NCI-H187 treated with DMSO at 0.1 percent for 48 hours (cell line): Measurements from ENCODE around the gene ASB6.
"Not testable (repeated sequence)": the region's sequence is repeated elsewhere in the genome, so short reads cannot be mapped to it uniquely, and the experiment has no call there.

ENCODE experiments used
- DNase-seq: peaks from one replicate; lab custom pipeline; 2025; lab: John Stamatoyannopoulos, UW

ASB6 gene

GRCh38 chr9:129643706-129644105 lies 1.8 kb upstream of the ASB6 start:
- DNase-seq: no peak

- DNase-seq: no peak
These were observed 841 bp downstream of the ASB6 start for GRCh38 chr9:129640871-129641749.

GRCh38 chr9:129640086-129640870 lies 1.7 kb downstream of the ASB6 start:
- no peak for DNase-seq

GRCh38 chr9:129639756-129640085 lies 2.2 kb downstream of the ASB6 start:
- DNase-seq: no peak

DNA sequence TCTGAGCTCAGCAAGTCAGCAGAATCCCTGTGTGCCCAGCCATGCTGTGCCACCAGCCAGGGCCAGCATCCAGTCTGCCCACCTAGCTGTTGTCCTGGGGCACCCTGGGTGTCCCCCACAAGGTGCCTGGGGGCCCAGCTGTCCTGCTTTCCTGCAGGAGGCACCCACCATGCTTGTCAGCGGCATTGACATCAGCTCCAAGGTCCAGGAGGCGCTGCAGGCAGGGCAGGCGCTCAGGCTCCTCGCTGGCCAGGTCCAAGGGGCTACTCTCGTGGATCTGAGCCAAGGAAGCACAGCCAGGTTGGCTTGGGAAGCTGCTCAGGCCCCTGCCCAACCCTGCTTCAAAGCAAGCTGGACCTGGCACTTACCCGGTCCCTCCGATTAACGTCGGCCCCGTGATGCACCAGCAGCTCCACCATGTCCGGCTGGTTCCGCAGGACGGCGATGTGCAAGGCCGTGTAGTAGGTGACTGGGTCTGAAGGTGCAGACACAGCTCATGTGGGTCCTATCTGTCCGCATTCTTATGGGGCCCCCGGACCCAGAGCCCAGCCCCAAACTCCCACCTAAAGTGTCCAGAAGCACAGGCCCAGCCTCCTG lies 2.8 kb downstream of the ASB6 start:
- DNase-seq: no peak

DNA sequence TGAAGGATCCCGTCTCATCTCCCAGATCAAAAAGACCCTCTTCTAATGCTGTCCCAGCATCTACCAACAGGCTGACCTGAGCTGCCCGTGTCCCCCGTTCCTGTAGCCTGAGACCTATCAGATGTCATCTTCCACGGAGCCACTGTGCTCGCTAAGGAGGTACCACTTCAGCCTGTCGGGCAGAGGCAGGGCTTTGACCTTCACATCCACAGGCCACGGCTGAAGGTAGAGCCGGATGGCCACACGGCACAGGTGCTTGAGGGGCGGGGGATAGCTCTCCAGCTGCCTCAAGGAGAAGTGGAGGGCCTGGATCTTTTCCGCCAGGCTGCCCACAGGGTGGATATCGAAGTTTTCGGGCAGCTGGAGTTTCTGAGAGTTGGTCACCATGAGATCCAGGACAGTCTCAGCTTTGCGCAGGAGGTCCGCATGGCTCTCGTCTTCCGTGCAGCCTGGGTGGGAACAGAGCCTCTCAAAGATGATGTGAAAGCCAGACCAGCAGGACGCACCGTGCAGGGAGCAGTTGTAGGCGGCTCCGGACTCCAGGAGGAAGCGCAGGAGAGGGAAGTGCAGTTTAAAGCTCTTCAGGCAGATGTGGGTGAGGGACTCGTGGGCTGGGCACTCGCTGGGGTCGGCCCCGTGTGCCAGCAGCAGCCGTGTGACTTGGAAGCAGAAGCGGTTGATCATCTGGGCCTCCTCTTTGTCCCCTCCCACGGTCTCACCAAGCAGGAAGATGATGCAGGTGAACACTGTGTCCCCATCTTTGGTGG lies 4.1 kb downstream of the ASB6 start:
- DNase-seq: no peak

DNA sequence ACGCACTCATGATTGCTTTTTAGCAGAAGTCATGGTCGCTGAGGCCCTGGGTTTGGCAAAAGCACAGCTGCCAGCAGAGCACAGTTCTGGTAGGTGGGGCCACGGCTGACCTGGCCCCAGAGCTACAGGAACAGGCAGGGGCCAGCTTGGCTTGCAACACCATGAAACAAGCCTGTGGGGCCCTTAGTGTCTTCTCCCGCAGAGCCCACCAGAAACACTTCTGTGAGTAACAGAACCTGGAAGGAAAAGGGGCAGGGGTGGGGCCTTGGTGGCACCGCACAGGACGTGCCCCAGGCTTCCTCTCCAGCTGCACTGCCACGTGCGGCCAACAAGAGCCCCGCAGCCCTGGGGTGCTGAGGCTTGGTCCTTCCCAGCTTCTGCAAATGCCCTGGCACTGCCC lies 4.8 kb downstream of the ASB6 start:
- DNase-seq: no peak

DNA sequence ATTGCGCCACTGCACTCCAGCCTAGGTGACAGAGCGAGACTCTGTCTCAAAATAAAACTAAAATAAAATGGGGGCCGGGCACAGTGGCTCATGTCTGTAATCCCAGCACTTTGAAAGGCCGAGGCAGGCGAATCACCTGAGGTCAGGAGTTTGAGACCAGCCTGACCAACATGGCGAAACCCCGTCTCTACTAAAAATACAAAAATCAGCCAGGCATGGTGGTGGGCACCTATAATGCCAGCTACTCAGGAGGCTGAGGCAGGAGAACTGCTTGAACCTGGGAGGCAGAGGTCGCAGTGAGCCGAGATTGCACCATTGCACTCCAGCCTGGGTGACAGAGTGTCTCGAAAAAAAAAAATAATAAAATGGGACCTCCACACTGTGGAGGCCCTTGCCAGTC lies 5.6 kb downstream of the ASB6 start:
- not testable (repeated sequence) for DNase-seq

DNA sequence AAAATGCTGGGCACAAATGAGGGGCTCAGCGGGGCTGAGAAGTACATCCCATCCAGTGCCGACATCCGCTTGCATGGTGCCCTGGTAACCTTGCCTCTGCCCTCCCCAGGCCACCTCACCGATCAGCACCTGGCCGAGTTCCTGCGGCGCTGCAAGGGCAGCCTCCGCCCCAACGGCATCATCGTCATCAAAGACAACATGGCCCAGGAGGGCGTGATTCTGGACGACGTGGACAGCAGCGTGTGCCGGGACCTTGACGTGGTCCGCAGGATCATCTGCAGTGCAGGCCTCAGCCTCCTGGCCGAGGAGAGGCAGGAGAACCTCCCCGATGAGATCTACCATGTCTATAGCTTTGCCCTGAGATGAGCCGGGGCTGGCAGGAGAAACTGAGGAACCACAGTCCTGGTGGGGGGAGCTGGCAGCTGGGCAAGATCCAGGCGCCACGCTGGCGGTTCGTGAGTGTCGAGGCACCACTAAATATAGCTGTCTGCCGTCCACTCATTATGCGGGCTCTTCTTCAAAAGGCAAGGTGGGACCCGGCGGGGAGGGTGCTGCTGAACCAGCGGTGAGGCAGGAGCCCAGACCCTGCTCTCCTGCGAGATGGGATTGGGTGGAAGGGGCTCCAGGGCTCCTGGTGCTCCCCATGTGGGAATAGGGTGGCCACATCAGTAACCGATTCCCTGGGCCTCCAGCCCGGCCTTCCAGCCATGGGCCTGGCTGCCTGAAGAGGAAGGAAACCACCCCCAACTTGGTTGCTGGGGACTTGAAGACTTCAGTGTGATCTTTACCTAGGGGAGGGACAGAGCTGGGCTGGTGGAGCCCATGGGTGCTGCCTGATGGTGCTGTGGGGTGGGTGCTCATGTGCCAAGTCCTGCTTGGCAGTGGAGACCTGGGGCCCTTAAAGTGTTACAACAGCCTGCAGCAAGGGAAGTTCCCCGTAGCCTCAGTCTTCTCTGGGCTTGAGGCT lies 6.6 kb downstream of the ASB6 start:
- DNase-seq: no peak

DNA sequence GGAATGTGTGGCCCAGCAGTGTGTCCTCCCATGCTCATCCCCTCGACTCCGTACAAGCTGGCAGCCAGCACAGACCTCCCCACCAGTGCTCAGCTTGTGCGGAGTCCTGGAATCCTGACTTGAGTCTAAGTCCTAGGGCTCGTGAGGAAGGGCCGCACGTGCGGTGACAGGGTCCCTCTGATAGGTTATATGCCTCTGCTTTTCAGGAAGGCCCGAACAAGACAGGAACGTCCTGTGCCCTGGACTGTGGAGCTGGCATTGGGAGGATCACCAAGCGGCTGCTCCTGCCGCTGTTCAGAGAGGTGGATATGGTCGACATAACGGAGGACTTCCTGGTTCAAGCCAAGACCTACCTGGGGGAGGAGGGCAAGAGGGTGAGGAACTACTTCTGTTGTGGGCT lies 8.1 kb downstream of the ASB6 start:
- no peak for DNase-seq

DNA sequence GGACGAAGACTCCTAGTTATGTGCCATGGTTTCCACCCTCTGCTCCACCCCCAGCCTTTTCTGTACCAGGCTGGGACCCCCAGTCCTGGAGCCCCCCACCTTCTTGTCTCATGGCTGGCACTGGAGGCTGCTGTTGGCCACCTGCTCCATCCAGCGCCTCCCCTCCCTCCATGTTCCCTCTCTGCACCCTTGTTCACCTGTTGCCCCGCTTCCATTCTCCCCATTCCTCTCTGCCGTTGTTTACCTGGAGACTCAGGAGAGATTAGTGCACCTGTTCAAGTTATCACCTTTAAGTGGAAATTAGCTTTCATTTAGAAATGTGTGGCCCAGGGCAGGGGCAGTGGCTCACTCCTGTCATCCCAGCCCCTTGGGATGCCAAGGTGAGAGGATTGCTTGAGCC lies 8.7 kb downstream of the ASB6 start:
- no peak for DNase-seq

GRCh38 chr9:129632460-129632859 lies 9.5 kb downstream of the ASB6 start:
- DNase-seq: no peak

DNA sequence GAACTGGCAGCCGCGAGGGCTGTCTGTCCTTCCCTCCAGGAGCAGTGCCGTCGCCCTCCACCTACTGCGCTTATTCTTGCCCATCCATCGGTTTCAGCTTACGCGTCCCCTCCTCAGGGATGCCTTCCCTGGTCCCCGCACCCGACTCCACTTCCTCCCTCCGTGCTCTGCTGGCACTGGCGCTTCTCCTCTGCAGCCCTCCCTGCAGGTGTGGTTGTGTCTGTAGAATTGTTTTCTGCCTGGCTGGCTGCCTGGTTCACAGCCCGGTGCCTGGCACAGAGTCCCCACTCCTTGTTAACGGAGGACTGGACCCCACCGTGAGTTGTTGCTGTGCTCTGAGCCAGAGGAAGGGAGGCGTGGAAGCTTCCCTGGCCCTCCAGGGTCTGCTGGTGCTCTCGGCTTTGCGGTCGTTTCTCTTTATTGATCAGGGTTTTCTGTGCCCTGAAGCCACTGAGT lies 10.2 kb downstream of the ASB6 start:
- no peak for DNase-seq

- no peak for DNase-seq
These were observed 10.8 kb downstream of the ASB6 start for GRCh38 chr9:129630967-129631673.

GRCh38 chr9:129629251-129629820 lies 12.6 kb downstream of the ASB6 start:
- no peak for DNase-seq

DNA sequence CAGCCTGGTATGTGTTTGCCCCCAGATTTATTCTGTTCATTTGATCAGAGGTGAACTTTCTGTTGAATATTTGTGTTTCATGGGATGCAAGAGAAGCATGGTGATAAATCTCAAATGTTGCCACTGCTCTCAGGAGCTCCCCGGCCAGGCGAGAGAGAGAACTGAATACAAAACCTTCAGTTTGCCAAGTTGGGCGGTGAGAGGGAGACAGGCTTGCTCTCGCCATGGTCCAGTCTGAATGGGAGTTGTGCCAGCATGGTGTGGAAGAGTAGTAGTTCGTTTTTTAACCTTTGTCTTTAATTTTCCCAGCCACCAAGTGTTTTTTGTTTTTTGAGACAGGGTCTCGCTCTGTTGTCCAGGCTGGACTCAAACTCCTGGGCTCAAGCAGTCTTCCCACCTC lies 13.2 kb downstream of the ASB6 start:
- no peak for DNase-seq

GRCh38 chr9:129627556-129628440 lies 14.2 kb downstream of the ASB6 start:
- DNase-seq: no peak

- DNase-seq: no peak
These were observed 15.2 kb downstream of the ASB6 start for GRCh38 chr9:129626625-129627284.
